OCI-LY1 (cell line): ENCODE data around the gene CRIM1.

Experiments used
- H2AFZ ChIP-seq: fragments of 200-600 bp; sonication (generic), shearing (Covaris generic); 2 replicates; pipeline ENCODE4 v1.6.0; 2014; ENCODE audit warnings: antibody characterized with exemption, mild to moderate bottlenecking, low read length
- H3F3A ChIP-seq: fragments of 200-600 bp; sonication (generic), shearing (Covaris generic); 2 replicates; pipeline ENCODE4 v1.6.0; 2014; ENCODE audit warnings: mild to moderate bottlenecking, antibody characterized with exemption, low read length, moderate library complexity; ENCODE audit not compliant: insufficient read depth
- H3K27ac ChIP-seq: fragments of 200-600 bp; sonication (generic); 2 replicates; pipeline ENCODE4 v1.5.1; 2014; ENCODE audit warnings: low read length, mixed run types, mild to moderate bottlenecking, low read depth; ENCODE audit not compliant: poor library complexity, severe bottlenecking
- H3K27me3 ChIP-seq: fragments of 200-600 bp; sonication (generic); 2 replicates; pipeline ENCODE4 v1.6.0; 2014; ENCODE audit warnings: antibody characterized with exemption, mild to moderate bottlenecking, low read length, moderate library complexity; ENCODE audit not compliant: insufficient read depth
- H3K36me3 ChIP-seq: fragments of 200-600 bp; sonication (generic); 2 replicates; pipeline ENCODE4 v1.6.1; 2014; ENCODE audit warnings: mild to moderate bottlenecking, antibody characterized with exemption, low read length, moderate library complexity, mixed read lengths; ENCODE audit not compliant: insufficient read depth
- H3K4me1 ChIP-seq: fragments of 200-600 bp; sonication (generic); 2 replicates; pipeline ENCODE4 v1.5.1; 2014; ENCODE audit warnings: mild to moderate bottlenecking, low read length, moderate library complexity; ENCODE audit not compliant: insufficient read depth, severe bottlenecking
- H3K4me2 ChIP-seq: fragments of 200-600 bp; sonication (generic), shearing (Covaris generic); 2 replicates; pipeline ENCODE4 v1.6.1; 2014; ENCODE audit warnings: low read length
- H3K4me3 ChIP-seq: fragments of 200-600 bp; sonication (generic); 2 replicates; pipeline ENCODE4 v1.5.1; 2014; ENCODE audit warnings: low read length, low read depth, mild to moderate bottlenecking, mixed read lengths; ENCODE audit not compliant: poor library complexity, severe bottlenecking
- H3K79me2 ChIP-seq: fragments of 200-600 bp; shearing (Covaris generic); 2 replicates; pipeline ENCODE4 v1.6.1; 2016; ENCODE audit warnings: mixed run types, low read length, mixed read lengths; ENCODE audit not compliant: insufficient read depth
- H3K9ac ChIP-seq: fragments of 200-600 bp; sonication (generic), shearing (Covaris generic); 2 replicates; pipeline ENCODE4 v1.6.1; 2014; ENCODE audit warnings: mild to moderate bottlenecking, low read length, mixed read lengths
- H3K9me2 ChIP-seq: fragments of 200-600 bp; sonication (generic), shearing (Covaris generic); 2 replicates; pipeline ENCODE4 v1.6.1; 2014; ENCODE audit warnings: low read depth, mild to moderate bottlenecking, low read length, mixed read lengths
- H3K9me3 ChIP-seq: fragments of 200-600 bp; shearing (Covaris generic); 2 replicates; pipeline ENCODE4 v1.6.1; 2014; ENCODE audit warnings: low read length, mixed read lengths
- H4K20me1 ChIP-seq: fragments of 200-600 bp; sonication (generic), shearing (Covaris generic); 2 replicates; pipeline ENCODE4 v1.6.0; 2016; ENCODE audit warnings: mild to moderate bottlenecking, low read length; ENCODE audit not compliant: insufficient read depth
- EZH2 ChIP-seq: fragments of 200-600 bp; sonication (generic), shearing (Covaris generic); IDR thresholded peaks from 2 replicates; pipeline ENCODE4 v1.8.0; 2017; ENCODE audit warnings: borderline replicate concordance, mixed run types, mild to moderate bottlenecking, antibody characterized with exemption, low read length, moderate library complexity, mixed read lengths
- TF ChIP-seq, protein P1 (sequence below): fragments of 200-600 bp; sonication (generic), shearing (Covaris generic); IDR thresholded peaks from 2 replicates; pipeline ENCODE4 v1.5.1; 2017; ENCODE audit warnings: mild to moderate bottlenecking, antibody characterized with exemption, low read length, moderate library complexity, mixed read lengths

Gene CRIM1

DNA sequence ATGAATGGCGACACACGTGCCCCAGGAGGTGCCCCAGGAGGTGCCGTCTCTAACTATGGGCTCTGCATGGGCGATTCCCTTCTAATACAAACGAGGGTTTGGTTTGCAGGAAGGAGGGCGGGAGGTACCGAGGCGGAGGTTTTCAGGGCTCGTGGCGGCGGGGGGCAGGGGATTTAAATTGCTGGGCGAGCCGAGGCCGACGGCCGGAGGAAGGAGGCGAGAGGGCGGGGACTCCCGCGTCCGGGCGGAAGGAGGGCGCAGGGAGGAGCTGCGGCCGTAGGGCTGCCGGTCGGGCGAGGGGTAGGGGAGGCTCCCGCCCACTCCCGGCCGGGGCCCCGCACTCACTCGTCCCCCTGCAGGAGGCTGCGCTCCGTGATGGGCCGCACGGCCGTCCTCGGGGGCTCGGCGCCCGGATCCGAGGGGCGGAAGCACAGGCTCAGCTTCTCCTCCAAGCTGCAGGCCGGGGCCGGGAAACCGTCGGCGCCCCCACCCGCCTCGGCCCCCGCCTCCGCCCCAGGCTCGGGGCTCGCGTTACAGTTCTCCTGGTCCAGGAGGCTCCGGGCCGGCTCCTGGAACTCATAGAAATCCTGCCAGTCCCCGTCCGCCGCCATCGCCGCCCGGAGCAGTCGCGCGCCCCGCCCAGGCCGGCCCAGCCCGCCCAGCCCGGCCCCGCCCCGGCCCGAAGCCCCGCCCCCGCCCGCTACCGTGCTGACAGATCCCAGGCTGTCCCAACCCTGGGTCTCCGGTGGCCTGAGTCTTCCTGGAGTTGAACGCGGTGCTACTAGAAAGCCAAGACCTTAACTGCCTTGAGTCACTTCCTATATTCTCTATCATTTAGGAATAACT is 242.2 kb downstream of the CRIM1 start, which contains the start of gene FEZ2:
TSS of gene FEZ2 (minus strand) at position 637 of the 846 bp plus-strand sequence. CDS start at position 611, 26 bp downstream.
- H2AFZ ChIP-seq = peak within 1 kb of the TSS; percentile 36; the same call in 1 of the 2 replicates
- H3K27ac ChIP-seq = no peak within 1 kb of the TSS
- H3K27me3 ChIP-seq = no peaks in the 10 kb centered on the region
- H3F3A ChIP-seq = no peaks in the 10 kb centered on the region
- peak within 1 kb of the TSS; percentile 68 for H3K4me2 ChIP-seq
- H3K79me2 ChIP-seq = no peaks in the 10 kb centered on the region; the same call in 1 of the 2 replicates
- no peaks in the 10 kb centered on the region for H3K9me3 ChIP-seq
- H3K4me3 ChIP-seq = peak within 1 kb of the TSS; percentile 68
- peaks cover 14% of the 10 kb centered on the region for H3K4me1 ChIP-seq
- H3K9ac ChIP-seq = peak within 1 kb of the TSS; percentile 61
- peaks cover 12% of the 10 kb centered on the region; the same call in 1 of the 2 replicates for H3K36me3 ChIP-seq
- no peaks in the 10 kb centered on the region for H4K20me1 ChIP-seq
- TF ChIP-seq, protein P1, sequence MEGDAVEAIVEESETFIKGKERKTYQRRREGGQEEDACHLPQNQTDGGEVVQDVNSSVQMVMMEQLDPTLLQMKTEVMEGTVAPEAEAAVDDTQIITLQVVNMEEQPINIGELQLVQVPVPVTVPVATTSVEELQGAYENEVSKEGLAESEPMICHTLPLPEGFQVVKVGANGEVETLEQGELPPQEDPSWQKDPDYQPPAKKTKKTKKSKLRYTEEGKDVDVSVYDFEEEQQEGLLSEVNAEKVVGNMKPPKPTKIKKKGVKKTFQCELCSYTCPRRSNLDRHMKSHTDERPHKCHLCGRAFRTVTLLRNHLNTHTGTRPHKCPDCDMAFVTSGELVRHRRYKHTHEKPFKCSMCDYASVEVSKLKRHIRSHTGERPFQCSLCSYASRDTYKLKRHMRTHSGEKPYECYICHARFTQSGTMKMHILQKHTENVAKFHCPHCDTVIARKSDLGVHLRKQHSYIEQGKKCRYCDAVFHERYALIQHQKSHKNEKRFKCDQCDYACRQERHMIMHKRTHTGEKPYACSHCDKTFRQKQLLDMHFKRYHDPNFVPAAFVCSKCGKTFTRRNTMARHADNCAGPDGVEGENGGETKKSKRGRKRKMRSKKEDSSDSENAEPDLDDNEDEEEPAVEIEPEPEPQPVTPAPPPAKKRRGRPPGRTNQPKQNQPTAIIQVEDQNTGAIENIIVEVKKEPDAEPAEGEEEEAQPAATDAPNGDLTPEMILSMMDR = no peak
- no peak for TF ChIP-seq EZH2
- H3K9me2 ChIP-seq = no peaks in the 10 kb centered on the region
